ENCODE results near the gene LDB3. TPM values are rescaled to one million over a fixed set of nuclear protein-coding genes. Genes with fewer than 3 reads are reported as not detected.

The LDB3 gene
- total and polyA plus RNA-seq, 9 donors: 208 to 829 (median 592) TPM

GRCh38 chr10:86773498-86773897 lies 105.2 kb downstream of the LDB3 start:
- Histone ChIP-seq H3K36me3 (ENCODE audit: control insufficient read depth, insufficient read depth, low read length) (no peaks in the 10 kb centered on the region), H3K27ac (ENCODE audit: low read length) (no peak overlapping the region), H3K27me3 (ENCODE audit: control insufficient read depth, insufficient read depth, low read length) (no peaks in the 10 kb centered on the region), H3K4me3 (ENCODE audit: low read length) (no peak overlapping the region), H3K9me3 (replicated peaks; ENCODE audit: control insufficient read depth, low read depth, low read length) (no peaks in the 10 kb centered on the region), H3K4me1 (ENCODE audit: control insufficient read depth, insufficient read depth, low read length) (peaks cover 11% of the 10 kb centered on the region)
- DNase-seq: peak; percentile 67
- WGBS (ENCODE audit: insufficient coverage): no CpG with 5 or more reads among the region's 6 CpGs

- Histone ChIP-seq H3K27ac (ENCODE audit: low read length) (peak overlapping the region; percentile 49), H3K4me1 (ENCODE audit: control insufficient read depth, insufficient read depth, low read length) (peaks cover 4% of the 10 kb centered on the region), H3K27me3 (ENCODE audit: control insufficient read depth, insufficient read depth, low read length) (no peaks in the 10 kb centered on the region), H3K9me3 (replicated peaks; ENCODE audit: control insufficient read depth, low read depth, low read length) (peaks cover 3% of the 10 kb centered on the region), H3K36me3 (ENCODE audit: control insufficient read depth, insufficient read depth, low read length) (peaks cover 2% of the 10 kb centered on the region), H3K4me3 (ENCODE audit: low read length) (no peak overlapping the region)
- peak; percentile 72 for DNase-seq
- WGBS (ENCODE audit: insufficient coverage): 50% methylated on average over 3 of the region's 6 CpGs
Observed at GRCh38 chr10:86775056-86775869, 107.0 kb downstream of the LDB3 start.

GRCh38 chr10:86775870-86776180 lies 107.5 kb downstream of the LDB3 start:
- DNase-seq: no peak
- H3K4me3 ChIP-seq (ENCODE audit: low read length): no peak overlapping the region
- H3K27ac ChIP-seq (ENCODE audit: low read length): no peak overlapping the region
- peaks cover 2% of the 10 kb centered on the region for H3K36me3 ChIP-seq (ENCODE audit: control insufficient read depth, insufficient read depth, low read length)
- H3K27me3 ChIP-seq (ENCODE audit: control insufficient read depth, insufficient read depth, low read length): no peaks in the 10 kb centered on the region
- 40% methylated on average over 1 of the region's 3 CpGs for WGBS (ENCODE audit: insufficient coverage)
- peaks cover 3% of the 10 kb centered on the region for H3K9me3 ChIP-seq (replicated peaks; ENCODE audit: control insufficient read depth, low read depth, low read length)
- H3K4me1 ChIP-seq (ENCODE audit: control insufficient read depth, insufficient read depth, low read length): peaks cover 4% of the 10 kb centered on the region

- H3K27me3 ChIP-seq (ENCODE audit: control insufficient read depth, insufficient read depth, low read length): no peaks in the 10 kb centered on the region
- H3K4me3 ChIP-seq (ENCODE audit: low read length): no peak overlapping the region
- H3K4me1 ChIP-seq (ENCODE audit: control insufficient read depth, insufficient read depth, low read length): peaks cover 4% of the 10 kb centered on the region
- no peak overlapping the region for H3K27ac ChIP-seq (ENCODE audit: low read length)
- peaks cover 3% of the 10 kb centered on the region for H3K9me3 ChIP-seq (replicated peaks; ENCODE audit: control insufficient read depth, low read depth, low read length)
- peaks cover 2% of the 10 kb centered on the region for H3K36me3 ChIP-seq (ENCODE audit: control insufficient read depth, insufficient read depth, low read length)
- 80% methylated on average over 1 of the region's 5 CpGs for WGBS (ENCODE audit: insufficient coverage)
- no peak for DNase-seq
Observed at GRCh38 chr10:86779220-86780017, 111.1 kb downstream of the LDB3 start.

DNA sequence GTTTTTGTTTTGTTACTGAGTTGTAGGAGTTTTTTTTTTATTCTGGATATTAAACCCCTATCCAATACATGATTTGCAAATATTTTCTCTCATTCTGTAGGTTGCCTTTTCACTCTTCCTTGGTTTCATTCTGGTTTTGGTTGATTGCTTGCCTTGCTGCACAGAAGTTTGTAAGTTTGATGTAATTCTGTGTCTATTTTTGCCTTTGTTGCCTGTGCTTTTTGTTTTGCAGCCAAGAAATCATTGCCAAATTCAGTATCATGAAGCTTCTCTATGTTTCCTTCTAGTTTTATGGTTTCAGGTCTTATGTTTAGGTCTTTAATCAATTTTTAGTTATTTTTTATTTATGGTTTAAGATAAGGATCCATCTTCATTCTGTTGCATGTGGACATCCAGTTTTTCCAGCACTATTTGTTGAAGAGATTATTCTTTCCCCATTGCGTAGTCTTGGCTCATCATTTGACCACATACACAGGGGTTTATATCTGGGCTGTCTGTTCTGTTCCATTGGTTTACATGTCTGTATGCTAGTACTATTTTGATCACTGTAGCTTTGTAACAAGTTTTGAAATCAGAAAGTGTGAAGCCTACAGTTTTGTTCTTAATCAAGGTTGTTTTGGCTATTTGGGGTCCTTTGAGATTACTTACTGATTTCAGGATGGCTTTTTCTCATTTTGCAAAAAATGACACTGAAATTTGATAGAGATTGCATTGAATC lies 114.5 kb downstream of the LDB3 start:
- Histone ChIP-seq H3K36me3 (ENCODE audit: control insufficient read depth, insufficient read depth, low read length) (peaks cover 2% of the 10 kb centered on the region), H3K27me3 (ENCODE audit: control insufficient read depth, insufficient read depth, low read length) (no peaks in the 10 kb centered on the region), H3K4me3 (ENCODE audit: low read length) (no peak overlapping the region), H3K4me1 (ENCODE audit: control insufficient read depth, insufficient read depth, low read length) (no peaks in the 10 kb centered on the region), H3K9me3 (replicated peaks; ENCODE audit: control insufficient read depth, low read depth, low read length) (peaks cover 3% of the 10 kb centered on the region), H3K27ac (ENCODE audit: low read length) (no peak overlapping the region)
- DNase-seq: peak; percentile 38
- WGBS (ENCODE audit: insufficient coverage): no CpG with 5 or more reads among the region's 1 CpG

DNA sequence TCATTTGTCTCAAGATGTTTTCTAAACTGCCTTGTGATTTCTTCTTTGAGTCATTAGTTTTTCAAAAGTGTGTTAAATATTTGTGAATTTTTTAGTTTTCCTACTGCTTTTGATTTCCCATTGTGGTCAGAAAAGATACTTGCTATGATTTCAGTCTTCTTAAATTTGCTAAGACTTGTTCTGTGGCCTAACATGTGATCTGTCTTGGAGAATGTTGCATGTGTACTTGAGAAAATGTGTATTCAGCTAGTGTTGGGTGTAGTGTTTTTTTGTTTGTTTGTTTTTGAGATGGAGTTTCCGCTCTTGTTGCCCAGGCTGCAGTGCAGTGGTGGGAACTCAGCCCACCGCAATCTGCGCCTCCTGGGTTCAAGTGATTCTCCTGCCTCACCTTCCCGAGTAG lies 116.7 kb downstream of the LDB3 start:
- no peak for DNase-seq
- Histone ChIP-seq H3K4me1 (ENCODE audit: control insufficient read depth, insufficient read depth, low read length) (no peaks in the 10 kb centered on the region), H3K4me3 (ENCODE audit: low read length) (no peak overlapping the region), H3K27ac (ENCODE audit: low read length) (no peak overlapping the region), H3K27me3 (ENCODE audit: control insufficient read depth, insufficient read depth, low read length) (no peaks in the 10 kb centered on the region), H3K36me3 (ENCODE audit: control insufficient read depth, insufficient read depth, low read length) (no peaks in the 10 kb centered on the region), H3K9me3 (replicated peaks; ENCODE audit: control insufficient read depth, low read depth, low read length) (no peaks in the 10 kb centered on the region)
- 100% methylated on average over 3 of the region's 4 CpGs for WGBS (ENCODE audit: insufficient coverage)

Other genes starting within 250 kb of the LDB3 start
- 31.2 TPM for gene WAPL, start 146.7 kb upstream of the LDB3 start, total RNA-seq
- gene WAPL, start 146.7 kb upstream of the LDB3 start, polyA plus RNA-seq (ENCODE audit: insufficient read depth in 1 of 8, insufficient read length in 8 of 8, low replicate concordance in 1 of 8): 10 to 100 TPM; 24.1 to 32.0 (median 25.1) TPM
- gene OPN4, start 14.0 kb upstream of the LDB3 start, total RNA-seq: 0.04 TPM
- 1 to 10 TPM in 7 of 8 donors, under 1 TPM in 1; 0.87 to 2.8 (median 1.8) TPM for gene OPN4, start 14.0 kb upstream of the LDB3 start, polyA plus RNA-seq (ENCODE audit: insufficient read depth in 1 of 8, insufficient read length in 8 of 8, low replicate concordance in 1 of 8)
- 61.4 TPM for gene BMPR1A, start 88.1 kb downstream of the LDB3 start, total RNA-seq
- gene BMPR1A, start 88.1 kb downstream of the LDB3 start, polyA plus RNA-seq (ENCODE audit: insufficient read depth in 1 of 8, insufficient read length in 8 of 8, low replicate concordance in 1 of 8): 10 to 100 TPM; 32.6 to 51.5 (median 45.8) TPM